Midbrain (tissue), 1 donor: ENCODE data around the gene ANP32B.
"Not testable (repeated sequence)": the region's sequence is repeated elsewhere in the genome, so short reads cannot be mapped to it uniquely, and the experiment has no call there.

ENCODE experiments used
- DNase-seq: peaks from one replicate; lab custom pipeline; 2025; lab: John Stamatoyannopoulos, UW

Gene ANP32B

GRCh38 chr9:97992219-97992618, 9.1 kb downstream of the ANP32B start:
- DNase-seq: no peak

DNA sequence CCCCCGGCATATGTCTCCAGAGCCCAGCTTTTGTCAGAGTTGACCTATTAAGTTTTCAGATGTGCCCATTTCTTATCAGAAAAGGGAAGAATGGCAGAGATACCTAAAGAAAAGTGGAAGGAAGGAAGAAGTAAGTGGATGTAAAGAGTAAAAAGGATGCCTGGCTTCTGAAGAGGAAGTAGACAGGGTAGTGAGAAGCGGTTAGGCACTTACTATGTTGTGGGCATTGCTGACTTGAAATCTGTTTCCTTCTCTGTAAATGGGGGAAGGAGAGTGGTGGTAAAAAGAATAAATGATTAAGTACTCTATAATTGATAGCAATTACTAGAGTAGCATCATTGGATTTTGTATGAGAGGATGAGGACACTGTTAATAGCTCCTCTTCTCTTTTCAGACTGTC, 9.9 kb downstream of the ANP32B start:
- no peak for DNase-seq

DNA sequence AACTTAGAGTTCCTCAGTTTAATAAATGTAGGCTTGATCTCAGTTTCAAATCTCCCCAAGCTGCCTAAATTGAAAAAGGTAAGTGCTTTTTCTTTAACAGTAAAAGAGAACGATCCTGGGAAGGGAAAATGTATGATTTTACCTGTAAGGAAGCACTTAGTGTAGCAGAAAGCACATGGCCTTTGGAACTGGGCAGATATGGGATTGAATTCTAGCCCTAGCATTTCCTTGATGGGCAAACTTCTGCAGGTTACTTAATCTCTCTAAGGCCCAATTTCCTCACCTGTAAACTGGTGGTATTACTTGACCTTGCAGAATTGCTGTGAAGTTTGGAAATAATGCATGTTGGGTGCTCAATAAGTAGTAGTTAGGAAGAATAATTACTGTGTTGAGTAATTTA, 11.6 kb downstream of the ANP32B start:
- DNase-seq: no peak

DNA sequence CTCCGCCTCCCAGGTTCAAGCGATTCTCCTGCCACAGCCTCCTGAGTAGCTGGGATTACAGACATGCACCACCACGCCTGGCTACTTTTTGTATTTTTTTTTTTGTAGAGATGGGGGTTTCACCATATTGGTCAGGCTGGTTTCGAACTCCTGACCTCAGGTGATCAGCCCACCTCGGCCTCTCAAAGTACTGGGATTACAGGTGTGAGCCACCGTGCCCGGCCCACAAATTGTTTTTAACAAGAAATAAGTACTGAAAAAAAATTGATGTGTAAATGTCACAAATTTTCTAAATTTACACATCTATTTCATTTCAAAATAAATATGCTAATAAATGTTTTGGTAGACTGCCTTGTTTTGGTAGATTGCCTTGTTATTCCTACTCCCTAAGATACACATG, 13.5 kb downstream of the ANP32B start:
- DNase-seq: not testable (repeated sequence)

DNA sequence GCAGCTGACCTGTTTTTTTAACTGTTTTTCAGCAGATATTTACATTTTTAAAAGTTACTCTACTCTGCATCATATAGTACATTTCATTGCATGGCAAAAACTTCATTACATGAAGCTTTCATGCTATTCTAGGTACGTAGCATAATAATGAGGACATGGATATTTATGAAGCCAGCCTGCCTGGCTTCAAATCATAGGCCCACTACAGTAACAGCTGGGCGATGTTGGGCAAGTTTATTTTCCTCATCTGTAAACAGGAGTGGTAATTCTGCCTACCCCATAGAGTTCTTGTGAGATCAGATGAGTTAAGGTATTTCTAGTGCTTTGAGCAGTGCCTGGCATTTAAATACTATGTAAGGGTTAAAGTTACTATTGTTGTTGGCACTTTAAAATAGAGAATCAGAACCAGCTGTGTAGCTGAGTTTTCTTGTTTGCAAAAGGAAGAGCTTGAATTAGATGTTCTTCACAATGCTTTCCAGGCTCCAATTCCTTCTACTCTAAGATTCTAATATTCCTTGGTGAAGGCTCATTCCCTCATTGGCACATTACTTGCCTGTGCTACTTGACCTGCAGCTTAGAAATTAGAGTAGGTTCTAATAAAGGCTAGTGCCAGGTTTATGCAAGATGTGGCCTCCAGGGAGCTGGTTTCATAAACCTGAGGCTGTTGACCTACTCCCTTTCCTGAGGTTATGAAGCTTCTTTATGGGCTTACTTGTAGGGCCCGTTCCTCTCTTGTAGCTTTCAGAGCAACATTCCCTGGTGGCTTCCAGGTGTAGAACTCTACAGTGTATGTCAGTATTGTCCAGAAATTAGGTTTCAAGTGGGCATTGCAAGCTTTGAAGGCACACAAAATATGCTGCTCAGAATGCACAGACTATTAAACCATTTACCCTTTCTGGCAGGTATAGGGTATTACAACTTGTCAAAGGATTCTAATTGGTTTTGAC, 14.5 kb downstream of the ANP32B start:
- DNase-seq: no peak

DNA sequence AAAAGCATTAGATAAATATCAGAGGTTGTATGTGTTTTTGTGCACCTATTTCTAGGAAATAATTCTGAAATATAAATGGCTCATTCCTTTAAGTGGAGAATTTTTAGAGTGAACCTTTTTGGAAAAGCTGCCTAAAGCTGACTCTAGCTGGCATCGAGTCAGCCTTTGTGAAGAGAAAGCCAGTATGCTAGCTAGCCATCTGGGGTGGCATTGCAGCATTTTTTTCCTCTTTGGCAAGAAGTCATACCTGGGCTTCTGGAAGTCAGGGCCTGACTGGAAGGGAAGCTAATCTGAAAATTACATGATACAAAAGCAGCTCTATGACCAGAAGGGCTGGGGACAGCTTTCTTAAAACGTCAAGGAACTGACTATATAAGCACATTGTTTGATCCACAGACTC, 19.7 kb downstream of the ANP32B start:
- no peak for DNase-seq

GRCh38 chr9:98006127-98006796, 23.1 kb downstream of the ANP32B start:
- no peak for DNase-seq

- DNase-seq: no peak
Observed at GRCh38 chr9:98007251-98007928, 24.2 kb downstream of the ANP32B start.

- no peak for DNase-seq
Observed at GRCh38 chr9:98008764-98009163, 25.6 kb downstream of the ANP32B start.

DNA sequence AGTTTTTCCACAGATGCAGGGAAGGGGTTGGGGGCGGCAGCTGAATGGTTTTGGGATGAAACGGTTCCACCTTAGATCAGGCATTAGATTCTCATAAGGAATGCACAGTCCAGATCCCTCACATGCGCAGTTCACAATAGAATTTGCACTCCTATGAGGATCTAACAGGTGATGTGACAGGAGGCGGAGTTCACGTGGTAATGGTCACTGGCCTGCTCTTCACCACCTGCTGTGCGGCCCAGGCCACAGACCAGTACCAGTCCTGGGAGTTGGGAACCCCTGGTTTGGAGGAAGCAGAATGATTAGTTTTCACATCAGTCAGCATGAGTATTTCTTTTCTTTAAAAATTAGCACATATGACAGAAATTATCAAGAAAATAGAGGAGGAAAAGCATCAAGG, 26.3 kb downstream of the ANP32B start:
- no peak for DNase-seq

- no peak for DNase-seq
Observed at GRCh38 chr9:98009936-98010335, 26.8 kb downstream of the ANP32B start.

- no peak for DNase-seq
Observed at GRCh38 chr9:98010445-98010844, 27.3 kb downstream of the ANP32B start.

- DNase-seq: no peak
Observed at GRCh38 chr9:98011122-98011521, 28.0 kb downstream of the ANP32B start.

DNA sequence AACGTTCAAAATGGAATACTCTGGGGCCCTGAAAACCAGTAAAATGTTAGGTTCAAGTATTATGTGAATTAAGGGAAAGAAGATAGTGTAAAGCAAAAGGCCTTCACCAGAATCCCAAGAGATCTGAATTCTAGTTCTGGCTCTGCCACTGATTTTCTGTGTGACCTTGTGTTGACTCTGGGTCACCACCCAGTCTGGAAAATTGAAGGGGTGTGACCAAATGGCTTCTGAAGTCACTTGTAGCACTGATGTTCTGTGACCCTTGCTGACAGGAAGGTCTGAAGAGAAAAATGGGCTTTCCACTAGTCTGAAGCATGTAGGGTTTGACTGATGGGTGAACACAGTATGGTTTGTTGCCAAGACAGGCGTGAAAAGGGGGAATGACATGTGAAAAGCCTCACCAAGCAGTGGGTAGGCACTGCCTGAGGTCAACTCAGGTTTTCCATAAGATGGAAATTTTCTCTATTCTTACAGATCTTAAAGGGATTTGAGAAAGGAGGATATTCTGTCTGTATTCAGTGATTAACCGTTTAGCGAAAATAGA, 33.1 kb downstream of the ANP32B start:
- no peak for DNase-seq

DNA sequence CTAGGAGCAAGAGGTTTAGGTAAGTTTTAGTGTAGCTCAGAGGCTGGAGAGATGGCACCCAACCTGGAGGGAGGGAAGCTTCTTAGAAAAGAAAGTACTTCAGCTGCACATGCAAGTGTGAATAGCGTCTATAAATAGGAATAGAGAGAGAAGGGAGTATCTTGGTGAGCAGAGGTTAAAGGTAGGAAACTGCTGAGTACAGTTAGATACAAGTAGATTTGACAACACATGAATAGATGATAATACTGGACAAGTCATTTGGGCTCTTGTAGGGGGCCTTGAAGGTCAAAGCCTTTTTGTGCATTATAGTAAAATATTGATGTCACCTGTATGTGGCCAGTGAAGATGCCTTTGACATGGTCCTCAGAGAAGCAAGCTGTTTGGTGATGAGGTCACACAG, 34.2 kb downstream of the ANP32B start:
- no peak for DNase-seq

DNA sequence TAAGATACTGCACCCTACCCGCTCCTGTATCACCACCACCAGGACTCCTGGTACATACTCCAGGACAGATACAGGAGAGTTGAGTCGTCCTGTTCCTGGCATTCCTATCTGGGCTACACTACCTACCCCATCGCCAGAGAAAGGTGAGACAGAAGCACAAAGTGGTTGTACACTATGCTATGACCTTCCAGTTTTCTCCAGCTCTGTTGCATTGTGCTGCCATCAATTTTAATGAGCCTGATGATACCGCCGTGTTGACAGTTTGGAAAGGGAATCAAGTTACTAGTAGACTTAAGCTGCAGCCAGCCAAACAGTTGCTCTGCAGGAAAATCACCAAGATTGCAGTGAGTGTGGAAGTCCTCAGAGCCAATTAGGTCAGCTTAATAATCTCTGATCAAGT, 35.2 kb downstream of the ANP32B start:
- DNase-seq: no peak

- DNase-seq: no peak
Observed at GRCh38 chr9:98019098-98019497, 36.0 kb downstream of the ANP32B start.

DNA sequence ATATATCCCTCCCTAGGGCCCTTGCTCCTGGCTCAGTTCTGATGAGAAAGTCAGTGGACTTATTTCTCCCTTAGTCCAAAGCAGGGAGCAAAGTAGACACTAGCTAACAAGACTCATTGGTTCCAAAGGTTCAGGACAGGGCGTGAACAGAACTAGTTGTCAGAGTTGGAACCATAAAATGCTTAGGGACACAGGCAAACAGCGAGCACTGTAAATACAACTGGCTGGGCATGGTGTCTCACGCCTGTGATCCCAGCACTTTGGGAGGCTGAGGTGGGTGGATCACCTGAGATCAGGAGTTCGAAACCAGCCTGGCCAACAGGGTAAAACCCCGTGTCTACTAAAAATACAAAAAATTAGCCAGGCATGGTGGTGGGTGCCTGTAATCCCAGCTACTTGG, 36.7 kb downstream of the ANP32B start:
- not testable (repeated sequence) for DNase-seq

GRCh38 chr9:98020476-98021145, 37.5 kb downstream of the ANP32B start:
- no peak for DNase-seq

DNA sequence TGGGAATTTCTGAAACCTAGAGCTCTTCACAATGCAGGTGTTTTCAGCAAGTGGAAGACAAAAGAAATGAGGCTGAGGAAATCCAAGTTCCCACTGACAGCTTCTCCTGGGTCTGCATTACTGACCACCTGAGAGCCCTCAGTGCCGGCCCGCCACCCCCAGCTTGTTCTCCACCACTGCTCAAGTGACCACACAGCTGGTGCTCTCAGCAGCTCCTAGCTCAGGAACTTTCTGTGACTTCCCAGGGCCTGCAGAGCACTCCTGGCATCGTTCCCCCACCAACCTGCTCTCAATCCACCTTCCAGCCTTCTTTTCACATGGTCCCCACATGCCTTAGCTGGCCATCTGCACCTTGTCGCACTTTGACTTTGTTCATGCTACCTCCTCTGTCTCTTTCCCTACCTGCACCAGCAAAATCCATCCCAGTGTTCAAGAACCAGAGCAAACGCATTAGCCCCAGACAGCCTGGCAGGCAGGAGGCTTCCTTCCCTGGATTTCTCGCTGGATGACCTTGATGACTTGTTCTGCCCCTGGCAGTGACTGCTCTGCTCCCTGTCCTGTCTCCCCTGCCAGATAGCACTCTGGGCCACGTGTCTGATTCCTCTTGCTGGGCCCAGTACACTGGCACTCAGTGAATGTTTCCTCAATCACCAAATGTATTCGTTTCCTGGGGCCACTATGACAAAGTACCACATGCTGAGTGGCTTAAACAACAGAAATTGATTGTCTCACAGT, 38.3 kb downstream of the ANP32B start:
- DNase-seq: no peak

DNA sequence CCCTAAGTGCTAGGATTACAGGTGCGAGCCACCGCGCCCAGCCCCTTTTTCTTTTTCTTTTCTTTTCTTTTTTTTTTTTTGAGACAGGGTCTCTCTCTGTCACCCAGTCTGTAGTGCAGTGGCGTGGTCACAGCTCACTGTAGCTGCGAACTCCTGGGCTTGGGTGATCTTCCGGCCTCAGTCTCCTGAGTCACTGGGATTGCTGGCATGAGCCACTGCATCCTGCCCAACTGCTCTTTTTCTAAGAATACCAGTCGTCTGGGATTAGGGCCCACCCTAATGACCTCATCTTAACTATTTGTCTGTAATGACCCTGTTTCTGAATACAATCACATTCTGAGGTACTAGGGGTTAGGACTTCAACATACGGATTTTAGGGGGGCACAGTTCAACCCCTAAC, 39.3 kb downstream of the ANP32B start:
- no peak for DNase-seq
